ENCODE data around the gene SLC2A6.

Gene SLC2A6

GRCh38 chr9:133516256-133516960 lies 37.5 kb upstream of the SLC2A6 start:
- DNase-seq, result no peak

- no peak for DNase-seq
These were observed 36.8 kb upstream of the SLC2A6 start for GRCh38 chr9:133515615-133516255.

GRCh38 chr9:133515240-133515610 lies 36.3 kb upstream of the SLC2A6 start:
- DNase-seq, result no peak

GRCh38 chr9:133514460-133515239 lies 35.8 kb upstream of the SLC2A6 start:
- DNase-seq, result peak in 34 of 51 donors; percentile 18 to 77 (median 44)

GRCh38 chr9:133513214-133514100 lies 34.6 kb upstream of the SLC2A6 start:
- DNase-seq, result peak in 2 of 51 donors; percentile 22 to 25

- DNase-seq, result no peak
These were observed 33.6 kb upstream of the SLC2A6 start for GRCh38 chr9:133512253-133513213.

GRCh38 chr9:133511607-133512006 lies 32.7 kb upstream of the SLC2A6 start:
- DNase-seq, result no peak

GRCh38 chr9:133510926-133511505 lies 32.1 kb upstream of the SLC2A6 start:
- no peak for DNase-seq

GRCh38 chr9:133509179-133510083 lies 30.5 kb upstream of the SLC2A6 start:
- DNase-seq, result peak in 25 of 51 donors; percentile 13 to 74 (median 39)

- DNase-seq, result no peak
These were observed 29.1 kb upstream of the SLC2A6 start for GRCh38 chr9:133508046-133508445.

- DNase-seq, result no peak
These were observed 28.5 kb upstream of the SLC2A6 start for GRCh38 chr9:133507246-133507965.

- DNase-seq, result no peak
These were observed 27.7 kb upstream of the SLC2A6 start for GRCh38 chr9:133506653-133507038.

GRCh38 chr9:133505901-133506652 lies 27.2 kb upstream of the SLC2A6 start:
- DNase-seq, result no peak

GRCh38 chr9:133505186-133505830 lies 26.4 kb upstream of the SLC2A6 start:
- DNase-seq, result no peak

- DNase-seq, result no peak
These were observed 23.2 kb upstream of the SLC2A6 start for GRCh38 chr9:133502112-133502511.

GRCh38 chr9:133499892-133500270 lies 21.0 kb upstream of the SLC2A6 start:
- DNase-seq, result no peak

All from hypothalamus (tissue), 51 donors.